ENCODE measurements around the gene REEP6.

DNA sequence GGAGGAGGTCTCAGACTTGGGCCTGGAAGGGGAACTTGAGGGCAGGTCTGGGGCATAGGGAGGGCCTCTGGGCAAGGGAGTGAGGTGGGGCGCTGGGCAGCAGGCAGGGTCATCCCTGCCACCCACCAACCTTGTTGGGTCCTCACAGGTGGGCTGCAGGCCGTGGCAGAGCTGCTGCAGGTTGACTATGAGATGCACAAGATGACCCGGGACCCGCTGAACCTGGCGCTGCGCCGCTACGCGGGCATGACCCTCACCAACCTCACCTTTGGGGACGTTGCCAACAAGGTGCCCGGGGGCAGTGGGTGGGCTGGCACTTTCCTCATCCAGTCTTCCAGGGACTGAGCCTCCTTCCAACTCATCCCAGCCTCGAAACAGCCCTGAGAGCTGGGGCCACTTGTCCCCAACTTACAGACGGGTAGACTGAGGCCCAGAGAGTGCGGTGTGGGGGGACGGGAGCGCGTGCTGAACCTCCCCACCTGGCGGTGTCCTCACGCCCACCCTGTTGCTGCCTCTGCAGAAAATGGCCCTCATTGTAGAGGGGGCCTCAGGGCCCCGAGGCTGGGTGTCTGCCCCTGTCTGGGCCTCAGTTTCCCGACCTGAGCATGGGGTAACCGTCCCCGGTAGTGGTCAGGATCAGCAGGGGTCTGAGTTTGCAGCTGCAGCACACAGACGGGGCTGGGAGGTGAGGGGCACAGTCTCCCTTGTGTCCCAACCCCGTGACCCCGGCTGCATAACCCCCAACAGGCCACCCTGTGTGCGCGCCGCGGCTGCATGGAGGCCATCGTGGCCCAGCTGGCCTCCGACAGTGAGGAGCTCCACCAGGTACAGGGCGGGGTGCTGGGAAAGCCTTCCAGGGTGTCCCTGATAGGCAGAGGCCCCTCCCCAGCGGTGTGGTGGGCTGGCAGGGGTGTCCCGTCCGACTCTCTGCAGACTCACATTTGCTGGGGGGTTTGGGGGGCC, 30.7 kb upstream of the REEP6 start:
- TF ChIP-seq, protein P1, sequence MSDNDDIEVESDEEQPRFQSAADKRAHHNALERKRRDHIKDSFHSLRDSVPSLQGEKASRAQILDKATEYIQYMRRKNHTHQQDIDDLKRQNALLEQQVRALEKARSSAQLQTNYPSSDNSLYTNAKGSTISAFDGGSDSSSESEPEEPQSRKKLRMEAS (IDR thresholded peaks at IDR 0.05), result no peak
- no peak for TF ChIP-seq EZH2 (IDR thresholded peaks at IDR 0.05; ENCODE audit: low read depth, low read length, severe bottlenecking)
- no peak for TF ChIP-seq HDAC2 (IDR thresholded peaks at IDR 0.05; ENCODE audit: borderline replicate concordance in 1 of 2, low read depth in 2 of 2, low read length in 2 of 2)
- TF ChIP-seq POLR2A (IDR thresholded peaks at IDR 0.05; ENCODE audit: control extremely low read depth in 1 of 2, low read depth in 2 of 2, low read length in 2 of 2), result no peak
- no peak for TF ChIP-seq MAFK (IDR thresholded peaks at IDR 0.05; ENCODE audit: low read depth, low read length)
- no peak for TF ChIP-seq SAP30 (IDR thresholded peaks at IDR 0.05; ENCODE audit: insufficient read depth, insufficient replicate concordance, low read length)

Measured in H1 (cell line).